Measurements from ENCODE around the gene RRAS.
"Not testable (repeated sequence)": the region's sequence is repeated elsewhere in the genome, so short reads cannot be mapped to it uniquely, and the experiment has no call there.

RRAS gene

GRCh38 chr19:49626226-49626625 is 13.7 kb downstream of the RRAS start:
- DNase-seq = no peak

DNA sequence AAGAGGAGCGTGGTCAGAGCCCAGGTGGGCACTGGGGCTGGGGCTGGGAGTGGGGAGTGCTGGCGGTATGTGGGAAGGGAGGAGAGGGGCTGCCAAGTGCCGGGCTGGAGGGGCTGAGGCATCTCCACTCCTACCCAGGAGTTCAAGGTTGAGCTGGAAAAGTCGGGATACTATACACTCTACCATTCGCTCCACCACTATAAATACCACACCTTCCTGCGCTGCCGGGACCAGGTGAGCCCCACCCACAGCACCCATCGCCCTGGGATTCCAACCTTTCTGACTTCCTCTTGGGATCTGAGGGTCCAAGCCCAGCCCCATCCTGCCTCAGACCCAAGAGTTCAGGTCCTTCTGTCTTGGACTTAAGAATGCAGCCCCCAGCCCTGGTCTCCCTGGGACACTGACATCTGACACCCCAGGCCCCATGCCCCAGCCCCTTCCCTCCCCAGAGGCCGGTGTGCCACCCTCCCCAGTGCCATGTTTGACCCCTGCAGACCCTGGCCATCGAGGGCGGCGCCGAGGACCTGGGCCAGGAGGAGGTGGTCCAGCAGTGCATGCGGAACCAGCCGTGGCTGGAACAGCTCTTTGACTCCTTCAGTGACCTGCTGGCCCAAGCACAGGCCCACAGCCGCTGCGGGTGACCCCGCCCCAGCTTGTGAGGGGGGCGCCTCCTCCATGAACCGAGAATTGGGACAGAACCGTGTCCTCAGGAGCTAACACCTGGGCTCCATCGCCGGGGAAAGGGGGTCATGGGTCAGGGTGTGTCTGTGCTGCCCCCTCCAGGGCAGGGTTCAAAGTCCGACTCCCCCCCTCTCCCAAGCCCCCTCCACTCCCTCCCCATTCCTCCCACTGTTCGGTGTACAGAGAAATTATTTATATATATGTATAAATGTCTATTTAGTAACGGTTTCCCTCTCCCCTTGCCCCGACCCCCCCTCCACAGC is 14.7 kb downstream of the RRAS start:
- no peak for DNase-seq

DNA sequence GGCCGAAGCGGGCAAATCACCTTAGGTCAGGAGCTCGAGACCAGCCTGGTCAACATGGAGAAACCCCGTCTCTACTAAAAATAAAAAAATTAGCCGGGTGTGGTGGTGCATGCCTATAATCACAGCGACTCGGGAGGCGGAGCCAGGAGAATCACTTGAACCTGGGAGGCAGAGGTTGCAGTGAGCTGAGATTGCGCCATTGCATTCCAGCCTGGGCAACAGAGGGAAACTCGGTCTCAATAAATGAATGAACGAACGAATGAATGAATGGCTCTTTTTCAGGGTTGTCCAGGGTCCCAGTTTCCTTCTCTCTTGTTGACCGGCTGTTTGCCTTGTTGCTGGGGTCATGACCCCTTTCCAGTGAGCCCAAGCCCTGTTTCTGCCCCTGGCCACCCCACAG is 22.1 kb downstream of the RRAS start:
- not testable (repeated sequence) for DNase-seq

GRCh38 chr19:49616945-49617344 is 23.0 kb downstream of the RRAS start:
- DNase-seq = no peak

- no peak for DNase-seq
These were observed 23.4 kb downstream of the RRAS start for GRCh38 chr19:49616532-49616931.

- DNase-seq = no peak
These were observed 24.1 kb downstream of the RRAS start for GRCh38 chr19:49615861-49616260.

DNA sequence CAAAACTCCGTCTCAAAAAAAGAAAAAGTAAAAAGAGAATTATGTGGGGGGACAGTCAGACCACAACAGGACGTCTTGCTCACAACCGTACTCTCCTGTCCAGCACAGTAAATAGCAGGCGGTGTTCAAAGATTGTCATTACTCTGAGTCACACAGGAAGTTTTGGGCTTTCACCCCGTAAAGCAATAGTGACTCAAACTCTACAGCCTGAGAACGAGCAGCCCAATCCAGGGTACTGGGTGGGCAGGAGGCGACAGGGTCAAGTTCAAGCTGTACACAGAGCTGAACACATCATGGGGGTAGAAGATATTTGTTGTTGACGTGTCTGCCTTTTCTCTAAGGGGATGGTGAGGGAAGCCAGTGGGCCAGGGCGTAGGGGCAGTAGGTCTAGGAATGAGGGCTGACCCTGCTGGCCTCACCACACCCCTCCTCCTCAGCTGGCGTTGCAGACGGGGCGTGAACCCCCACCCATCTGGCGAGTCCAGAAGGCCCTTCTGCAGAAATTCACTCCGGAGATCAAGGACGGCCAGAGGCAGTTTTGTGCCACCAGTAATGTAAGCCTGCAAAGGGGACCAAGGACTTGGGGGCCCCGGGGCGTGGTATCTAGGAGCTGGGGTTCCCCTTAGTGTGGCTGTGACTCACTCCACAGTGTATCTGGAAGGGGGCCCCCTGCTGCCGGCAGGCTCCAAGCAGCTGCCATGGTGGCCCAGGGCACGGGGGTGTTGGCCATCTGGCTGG is 25.7 kb downstream of the RRAS start:
- no peak for DNase-seq

- DNase-seq = no peak
These were observed 26.6 kb downstream of the RRAS start for GRCh38 chr19:49613374-49613773.

DNA sequence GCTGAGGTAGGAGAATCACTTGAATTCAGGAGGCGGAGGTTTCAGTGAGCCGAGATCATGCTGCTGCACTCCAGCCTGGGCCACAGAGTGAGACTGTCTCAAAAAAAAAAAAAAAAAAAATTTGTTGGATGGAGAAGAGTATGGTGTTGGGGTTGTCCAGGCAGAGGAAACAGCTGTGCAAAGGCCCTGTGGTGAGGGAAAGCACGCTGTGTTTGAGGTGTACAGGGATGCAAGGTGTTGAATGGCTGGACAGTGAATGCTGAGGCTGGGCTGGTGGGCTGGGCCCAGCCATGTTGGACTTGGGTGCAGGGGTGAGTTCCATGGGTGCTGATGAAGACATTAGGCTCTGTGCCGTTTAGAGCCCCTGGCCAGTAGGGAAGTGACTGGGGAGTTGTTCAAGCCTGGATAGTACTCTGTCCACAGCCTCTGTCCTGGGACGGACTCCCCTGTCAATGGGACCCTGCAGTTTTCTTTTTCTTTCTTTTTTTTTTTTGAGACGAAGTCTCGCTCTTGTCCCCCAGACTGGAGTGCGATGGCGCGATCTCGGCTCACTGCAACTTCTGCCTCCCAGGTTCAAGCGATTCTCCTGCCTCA is 30.3 kb downstream of the RRAS start:
- DNase-seq = no peak

GRCh38 chr19:49605605-49606004 is 34.3 kb downstream of the RRAS start:
- no peak for DNase-seq

DNA sequence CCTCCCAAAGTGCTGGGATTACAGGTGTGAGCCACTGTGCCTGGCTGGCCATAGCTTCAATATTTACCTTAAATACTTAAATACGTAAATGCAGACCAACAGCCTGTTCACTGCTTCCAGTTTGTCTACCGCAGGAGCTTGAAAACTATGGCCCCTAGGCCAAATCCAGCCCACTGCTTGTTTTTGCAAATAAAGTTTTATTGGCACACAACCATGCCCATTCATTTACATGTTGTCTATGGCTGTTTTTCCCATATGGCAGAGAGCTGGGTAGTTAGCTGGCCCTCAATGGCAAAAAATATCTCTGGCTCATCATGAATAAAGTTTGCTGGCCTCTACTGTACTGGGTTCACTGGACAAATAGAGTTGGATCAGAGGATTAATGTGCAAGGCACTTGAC is 37.1 kb downstream of the RRAS start:
- no peak for DNase-seq

DNA sequence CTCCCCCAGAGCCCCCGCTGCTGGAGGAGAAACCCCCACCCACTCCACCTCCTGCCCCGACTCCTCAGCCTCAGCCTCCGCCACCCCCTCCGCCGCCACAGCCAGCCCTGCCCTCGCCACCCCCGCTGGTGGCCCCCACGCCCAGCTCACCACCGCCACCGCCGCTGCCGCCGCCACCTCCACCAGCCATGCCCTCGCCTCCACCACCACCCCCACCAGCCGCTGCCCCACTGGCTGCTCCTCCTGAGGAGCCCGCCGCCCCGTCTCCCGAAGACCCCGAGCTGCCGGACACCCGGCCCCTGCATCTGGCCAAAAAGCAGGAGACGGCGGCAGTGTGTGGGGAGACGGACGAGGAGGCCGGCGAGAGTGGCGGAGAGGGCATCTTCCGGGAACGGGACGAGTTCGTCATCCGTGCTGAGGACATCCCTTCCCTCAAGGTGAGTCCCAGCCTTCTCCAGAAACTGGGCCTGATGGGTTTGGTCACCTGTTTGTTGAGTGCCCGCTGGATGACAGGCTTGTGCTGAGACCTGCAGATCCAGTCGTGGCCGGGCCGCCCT is 38.4 kb downstream of the RRAS start:
- DNase-seq = no peak

GRCh38 chr19:49599378-49600295 is 40.3 kb downstream of the RRAS start:
- DNase-seq = no peak

GRCh38 chr19:49597703-49597974 is 42.3 kb downstream of the RRAS start:
- no peak for DNase-seq

DNA sequence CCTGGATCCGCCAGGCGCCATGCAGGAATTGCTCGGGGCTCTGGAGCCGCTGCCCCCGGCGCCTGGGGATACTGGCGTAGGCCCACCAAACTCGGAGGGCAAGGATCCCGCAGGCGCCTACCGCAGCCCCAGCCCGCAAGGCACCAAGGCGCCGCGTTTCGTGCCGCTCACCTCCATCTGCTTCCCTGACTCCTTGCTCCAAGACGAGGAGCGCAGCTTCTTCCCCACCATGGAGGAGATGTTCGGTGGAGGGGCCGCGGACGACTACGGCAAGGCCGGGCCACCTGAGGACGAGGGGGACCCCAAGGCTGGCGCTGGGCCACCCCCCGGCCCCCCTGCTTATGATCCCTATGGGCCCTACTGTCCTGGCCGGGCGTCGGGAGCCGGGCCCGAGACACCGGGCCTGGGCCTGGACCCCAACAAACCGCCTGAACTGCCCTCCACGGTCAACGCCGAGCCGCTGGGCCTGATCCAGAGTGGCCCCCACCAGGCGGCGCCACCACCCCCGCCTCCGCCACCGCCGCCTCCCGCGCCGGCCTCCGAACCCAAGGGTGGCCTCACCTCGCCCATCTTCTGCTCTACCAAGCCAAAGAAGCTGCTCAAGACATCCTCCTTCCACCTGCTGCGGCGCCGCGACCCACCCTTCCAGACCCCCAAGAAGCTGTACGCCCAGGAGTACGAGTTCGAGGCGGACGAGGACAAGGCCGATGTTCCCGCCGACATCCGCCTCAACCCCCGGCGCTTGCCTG is 42.8 kb downstream of the RRAS start:
- no peak for DNase-seq

DNA sequence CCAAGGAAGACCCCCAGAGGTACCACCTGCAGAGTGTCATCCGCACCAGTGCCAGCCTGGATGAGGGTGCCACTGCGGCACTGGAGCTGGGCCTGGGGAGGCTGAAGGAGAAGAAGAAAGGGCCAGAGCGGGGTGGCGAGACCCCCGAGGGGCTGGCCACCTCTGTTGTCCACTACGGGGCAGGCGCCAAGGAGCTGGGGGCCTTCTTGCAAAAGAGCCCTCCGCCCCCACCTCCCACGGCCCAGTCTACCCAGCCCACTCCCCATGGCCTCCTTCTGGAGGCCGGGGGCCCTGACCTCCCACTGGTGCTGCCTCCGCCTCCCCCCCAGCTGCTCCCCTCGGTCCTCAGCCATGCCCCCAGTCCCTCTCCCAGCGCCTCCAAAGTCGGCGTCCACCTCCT is 43.5 kb downstream of the RRAS start:
- DNase-seq = no peak

DNA sequence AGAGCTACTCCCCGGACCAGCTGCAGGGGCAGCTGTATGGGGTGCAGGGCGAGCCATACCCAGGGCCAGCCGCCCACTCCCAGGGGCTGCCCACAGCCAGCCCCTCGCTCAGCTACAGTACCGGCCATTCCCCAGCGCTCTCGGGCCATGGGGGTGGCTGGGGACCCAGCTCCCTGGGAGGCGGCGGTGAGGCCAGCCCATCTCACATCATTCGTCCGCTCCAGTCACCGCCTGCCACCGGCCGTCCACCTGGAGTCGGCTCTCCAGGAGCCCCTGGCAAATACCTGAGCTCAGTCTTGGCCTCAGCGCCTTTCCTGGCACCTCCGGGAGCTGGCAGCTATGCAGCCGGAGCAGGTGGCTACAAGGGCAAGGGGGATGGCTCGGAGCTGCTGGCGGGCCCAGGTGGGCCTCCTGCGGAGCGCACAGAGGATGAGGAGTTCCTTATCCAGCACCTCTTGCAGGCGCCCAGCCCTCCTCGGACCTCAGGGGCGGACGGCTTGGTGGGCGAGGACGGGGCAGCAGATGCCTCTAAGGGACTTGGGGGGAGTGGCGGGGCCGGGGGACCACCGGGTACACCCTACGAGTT is 44.0 kb downstream of the RRAS start:
- DNase-seq = no peak

GRCh38 chr19:49594993-49595818 is 44.7 kb downstream of the RRAS start:
- DNase-seq = no peak

DNA sequence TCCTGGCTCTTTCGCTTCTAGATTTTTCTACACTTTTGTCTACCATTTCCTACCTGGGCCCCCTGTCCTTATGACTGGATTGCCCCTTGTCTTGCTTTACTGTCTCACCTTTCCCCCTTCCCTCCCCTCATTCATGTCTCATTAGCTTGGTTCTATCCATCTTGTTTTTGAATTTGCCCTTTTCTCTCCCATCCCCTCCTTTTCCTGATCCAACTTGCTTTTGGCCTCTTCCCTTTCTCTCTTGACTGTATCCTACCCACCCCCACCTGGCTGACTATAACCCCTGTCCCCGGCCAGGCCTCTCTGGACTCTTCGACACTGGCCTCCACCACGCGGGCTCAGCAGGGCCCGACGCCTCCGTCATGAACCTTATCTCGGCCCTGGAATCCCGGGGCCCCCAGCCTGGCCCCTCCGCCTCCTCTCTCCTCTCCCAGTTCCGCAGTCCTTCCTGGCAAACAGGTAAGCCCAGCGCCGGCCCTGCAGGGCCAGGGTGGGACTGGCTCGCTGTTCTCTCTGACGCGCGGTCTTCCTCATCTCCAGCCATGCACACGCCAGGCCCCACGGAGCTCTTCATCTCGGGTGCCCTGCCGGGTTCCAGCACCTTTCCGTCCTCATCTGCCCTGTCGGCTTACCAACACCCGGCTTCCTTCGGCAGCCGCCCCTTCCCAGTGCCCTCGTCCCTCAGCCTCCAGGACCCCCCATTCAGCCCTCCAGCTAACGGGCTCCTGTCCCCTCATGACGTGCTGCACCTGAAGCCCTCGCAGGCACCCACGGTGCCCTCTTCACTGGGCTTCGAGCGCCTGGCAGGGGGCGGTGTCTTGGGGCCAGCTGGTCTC is 45.6 kb downstream of the RRAS start:
- no peak for DNase-seq

Measured in NCI-H1436 treated with DMSO at 0.1 percent for 48 hours (cell line).